ENCODE measurements around the gene CRNN. TPM values are rescaled to one million over a fixed set of nuclear protein-coding genes. Genes with fewer than 3 reads are reported as not detected.

The CRNN gene
- polyA plus RNA-seq, 1 donor from 2014 or later: not detected

DNA sequence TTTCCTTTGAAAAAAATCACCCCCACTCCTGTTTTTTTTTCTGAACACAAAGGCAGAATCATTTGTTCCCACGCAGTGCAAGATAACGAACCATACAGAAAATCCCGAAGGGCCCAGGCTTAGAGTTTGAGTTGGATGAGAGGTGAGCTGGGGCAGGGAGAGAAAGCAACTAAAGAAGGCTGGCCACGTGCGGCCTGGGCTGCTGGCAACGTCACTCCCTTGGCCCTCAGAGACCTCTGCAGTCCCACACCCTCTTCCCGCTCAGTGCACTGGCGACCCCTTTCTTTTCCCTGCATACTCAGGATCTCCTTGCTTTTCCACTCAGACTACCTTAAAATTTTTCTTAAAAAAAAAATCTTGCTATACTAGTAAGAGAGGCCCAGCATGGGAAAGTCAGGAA lies 28.2 kb upstream of the CRNN start:
- Histone ChIP-seq H3K27ac (ENCODE audit: low read length) (no peak overlapping the region), H3K9me2 (ENCODE audit: insufficient read depth, low read length) (no peaks in the 10 kb centered on the region), H3K79me2 (replicated peaks; ENCODE audit: insufficient read depth, low read length) (no peaks in the 10 kb centered on the region), H3K36me3 (ENCODE audit: insufficient read depth, low read length) (no peaks in the 10 kb centered on the region), H3K9ac (ENCODE audit: low read length) (no peak overlapping the region), H3F3A (ENCODE audit: insufficient read depth, low read length, poor library complexity, severe bottlenecking) (no peaks in the 10 kb centered on the region), H3K27me3 (ENCODE audit: insufficient read depth, low read depth, low read length) (no peaks in the 10 kb centered on the region), H3K4me3 (ENCODE audit: low read length) (no peak overlapping the region), H2AFZ (ENCODE audit: low read depth, low read length) (no peak overlapping the region), H4K20me1 (ENCODE audit: insufficient read depth) (no peaks in the 10 kb centered on the region), H3K4me2 (ENCODE audit: low read length) (no peak overlapping the region), H3K9me3 (ENCODE audit: low read length) (peaks cover 7% of the 10 kb centered on the region)
- no peak for TF ChIP-seq TAF1 (IDR thresholded peaks at IDR 0.05; ENCODE audit: low read depth)
- no peak for TF ChIP-seq RAD21 (conservative IDR thresholded peaks at IDR 0.05)
- TF ChIP-seq SMC3 (conservative IDR thresholded peaks at IDR 0.05; ENCODE audit: poor library complexity): no peak
- no peak for TF ChIP-seq EP300 (conservative IDR thresholded peaks at IDR 0.05; ENCODE audit: poor library complexity, severe bottlenecking)
- TF ChIP-seq MXI1 (conservative IDR thresholded peaks at IDR 0.05; ENCODE audit: poor library complexity, severe bottlenecking): no peak
- no peak for TF ChIP-seq REST (IDR thresholded peaks at IDR 0.05; ENCODE audit: borderline replicate concordance)
- no peak for TF ChIP-seq EZH2 (IDR thresholded peaks at IDR 0.05; ENCODE audit: borderline replicate concordance, insufficient read depth, low read length, poor library complexity, severe bottlenecking)
- TF ChIP-seq POLR2AphosphoS5 (IDR thresholded peaks at IDR 0.05): no peak
- TF ChIP-seq CTCF (IDR thresholded peaks at IDR 0.05; ENCODE audit: poor library complexity, severe bottlenecking): no peak

DNA sequence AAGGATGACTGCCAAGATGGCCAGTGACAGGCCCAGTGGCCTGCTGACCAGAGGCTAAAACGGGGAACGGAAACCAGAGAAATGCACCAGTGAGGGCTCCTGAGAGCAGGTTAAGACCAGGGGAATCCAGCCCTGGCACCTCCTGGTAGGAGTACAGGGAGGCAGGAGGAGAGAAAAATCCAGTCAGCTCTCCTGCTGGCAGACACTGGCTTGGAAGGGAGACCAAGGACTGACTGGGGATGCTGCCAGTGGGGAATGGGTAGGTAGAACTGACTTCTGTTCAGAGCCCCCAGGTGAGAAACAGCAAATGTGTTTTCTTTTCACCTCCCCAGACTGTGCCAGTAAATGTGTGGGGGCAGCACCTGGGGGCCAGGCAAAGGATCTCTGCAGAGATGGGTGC lies 27.7 kb upstream of the CRNN start:
- Histone ChIP-seq H3F3A (ENCODE audit: insufficient read depth, low read length, poor library complexity, severe bottlenecking) (no peaks in the 10 kb centered on the region), H3K79me2 (replicated peaks; ENCODE audit: insufficient read depth, low read length) (no peaks in the 10 kb centered on the region), H3K9ac (ENCODE audit: low read length) (no peak overlapping the region), H3K9me3 (ENCODE audit: low read length) (peaks cover 7% of the 10 kb centered on the region), H3K27ac (ENCODE audit: low read length) (no peak overlapping the region), H3K9me2 (ENCODE audit: insufficient read depth, low read length) (no peaks in the 10 kb centered on the region), H3K27me3 (ENCODE audit: insufficient read depth, low read depth, low read length) (no peaks in the 10 kb centered on the region), H2AFZ (ENCODE audit: low read depth, low read length) (no peak overlapping the region), H3K36me3 (ENCODE audit: insufficient read depth, low read length) (no peaks in the 10 kb centered on the region), H3K4me2 (ENCODE audit: low read length) (no peak overlapping the region), H3K4me3 (ENCODE audit: low read length) (no peak overlapping the region), H4K20me1 (ENCODE audit: insufficient read depth) (no peaks in the 10 kb centered on the region)
- TF ChIP-seq RAD21 (conservative IDR thresholded peaks at IDR 0.05): no peak
- TF ChIP-seq TAF1 (IDR thresholded peaks at IDR 0.05; ENCODE audit: low read depth): no peak
- no peak for TF ChIP-seq REST (IDR thresholded peaks at IDR 0.05; ENCODE audit: borderline replicate concordance)
- TF ChIP-seq EP300 (conservative IDR thresholded peaks at IDR 0.05; ENCODE audit: poor library complexity, severe bottlenecking): no peak
- no peak for TF ChIP-seq SMC3 (conservative IDR thresholded peaks at IDR 0.05; ENCODE audit: poor library complexity)
- no peak for TF ChIP-seq EZH2 (IDR thresholded peaks at IDR 0.05; ENCODE audit: borderline replicate concordance, insufficient read depth, low read length, poor library complexity, severe bottlenecking)

All from neural cell (in vitro differentiated cells).